ENCODE measurements around the gene TBL2. TPM values are rescaled to one million over a fixed set of nuclear protein-coding genes. Genes with fewer than 3 reads are reported as not detected.

TBL2 gene
- total and polyA plus RNA-seq, 2 experiments from 2014 or later: 6.9 to 27.8 TPM

DNA sequence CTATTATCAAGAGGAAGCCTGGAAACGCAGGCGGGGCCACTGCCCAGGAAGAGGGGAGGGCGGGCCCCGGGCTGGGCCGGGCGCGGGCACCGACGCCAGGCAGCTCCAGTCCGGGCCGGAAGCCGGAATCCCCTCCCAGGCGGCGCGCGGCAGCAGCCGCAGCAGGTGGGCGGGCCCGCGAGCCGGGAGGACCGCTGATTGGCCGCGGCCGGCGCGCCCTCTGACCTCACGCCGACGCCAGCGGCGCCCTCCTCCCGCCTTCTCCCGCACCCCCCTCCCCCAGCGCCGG, 21.3 kb downstream of the TBL2 start:
- Mint-ChIP-seq H3K4me3 (peak overlapping the region; percentile 86), H3K9me3 (peaks cover 3% of the 10 kb centered on the region; the same call in 1 of the 3 replicates), H3K27me3 (ENCODE audit: insufficient read depth, low read depth, poor library complexity) (peaks cover 23% of the 10 kb centered on the region), H3K4me1 (peaks cover 11% of the 10 kb centered on the region), H3K36me3 (ENCODE audit: low read depth) (peaks cover 15% of the 10 kb centered on the region), H3K27ac (peak overlapping the region; percentile 96)
- Histone ChIP-seq H3K36me3 (ENCODE audit: insufficient read depth) (no peaks in the 10 kb centered on the region; the same call in 1 of the 2 replicates), H3K27me3 (ENCODE audit: insufficient read depth) (peaks cover 25% of the 10 kb centered on the region), H3K4me3 (peak overlapping the region; percentile 85), H3F3A (replicated peaks; ENCODE audit: low read depth) (peaks cover 13% of the 10 kb centered on the region), H3K27ac (ENCODE audit: low read depth) (peak overlapping the region; percentile 96; the same call in 1 of the 2 replicates), H2AFZ (no peak overlapping the region), H4K20me1 (replicated peaks; ENCODE audit: insufficient read depth) (peaks cover 18% of the 10 kb centered on the region), H3K9me2 (ENCODE audit: insufficient read depth) (no peaks in the 10 kb centered on the region), H3K4me2 (peak overlapping the region; percentile 95), H3K4me1 (ENCODE audit: insufficient read depth) (0 out of 2 replicates have a peak, but pooled peaks cover 6% of the 10 kb centered on the region), H3K79me2 (replicated peaks; ENCODE audit: insufficient read depth) (peaks cover 37% of the 10 kb centered on the region)
- TF ChIP-seq CREB1 (CRISPR knock-in tag; IDR thresholded peaks at IDR 0.05; ENCODE audit: low read depth) (peak; percentile 91), ZNF331 (CRISPR knock-in tag; IDR thresholded peaks at IDR 0.05; ENCODE audit: low read depth) (no peak)
- ATAC-seq: peak; percentile 95
- DNase-seq (ENCODE audit: low spot score): peak; percentile 94

GRCh38 chr7:73556208-73557107, 21.9 kb downstream of the TBL2 start:
- Histone ChIP-seq H2AFZ (no peak overlapping the region), H3K9me2 (ENCODE audit: insufficient read depth) (no peaks in the 10 kb centered on the region), H3K36me3 (ENCODE audit: insufficient read depth) (no peaks in the 10 kb centered on the region; the same call in 1 of the 2 replicates), H3K4me3 (peak overlapping the region; percentile 85), H3K79me2 (replicated peaks; ENCODE audit: insufficient read depth) (peaks cover 37% of the 10 kb centered on the region), H3K27ac (ENCODE audit: low read depth) (peak overlapping the region; percentile 74; the same call in 1 of the 2 replicates), H4K20me1 (replicated peaks; ENCODE audit: insufficient read depth) (peaks cover 18% of the 10 kb centered on the region), H3K27me3 (ENCODE audit: insufficient read depth) (peaks cover 25% of the 10 kb centered on the region), H3K4me2 (peak overlapping the region; percentile 95), H3K4me1 (ENCODE audit: insufficient read depth) (0 out of 2 replicates have a peak, but pooled peaks cover 6% of the 10 kb centered on the region), H3F3A (replicated peaks; ENCODE audit: low read depth) (peaks cover 13% of the 10 kb centered on the region)
- H3K27ac Mint-ChIP-seq: peak overlapping the region; percentile 62; the same call in 1 of the 2 replicates
- peaks cover 3% of the 10 kb centered on the region; the same call in 1 of the 3 replicates for H3K9me3 Mint-ChIP-seq
- peaks cover 11% of the 10 kb centered on the region for H3K4me1 Mint-ChIP-seq
- H3K36me3 Mint-ChIP-seq (ENCODE audit: low read depth): peaks cover 17% of the 10 kb centered on the region
- DNase-seq (ENCODE audit: low spot score) (no peak), ATAC-seq (no peak)
- peak overlapping the region; percentile 86 for H3K4me3 Mint-ChIP-seq
- peaks cover 23% of the 10 kb centered on the region for H3K27me3 Mint-ChIP-seq (ENCODE audit: insufficient read depth, low read depth, poor library complexity)
- TF ChIP-seq EZH2 (IDR thresholded peaks at IDR 0.05; ENCODE audit: low read depth, unreplicated experiment) (no peak), CTCF (conservative IDR thresholded peaks at IDR 0.05; ENCODE audit: low read depth in 2 of 2) (no peak), NANOG (IDR thresholded peaks at IDR 0.05; ENCODE audit: borderline replicate concordance) (no peak), POLR2AphosphoS5 (IDR thresholded peaks at IDR 0.05; ENCODE audit: low read depth) (no peak), ETS1 (IDR thresholded peaks at IDR 0.05) (no peak), ZNF114 (CRISPR knock-in tag; IDR thresholded peaks at IDR 0.05) (no peak), ZNF331 (CRISPR knock-in tag; IDR thresholded peaks at IDR 0.05; ENCODE audit: low read depth) (no peak), CREB1 (CRISPR knock-in tag; IDR thresholded peaks at IDR 0.05; ENCODE audit: low read depth) (no peak), EZH2phosphoT487 (IDR thresholded peaks at IDR 0.05; ENCODE audit: unreplicated experiment) (no peak), STAT1 (IDR thresholded peaks at IDR 0.05; ENCODE audit: unreplicated experiment) (no peak)
- TF ChIP-seq, protein P1, sequence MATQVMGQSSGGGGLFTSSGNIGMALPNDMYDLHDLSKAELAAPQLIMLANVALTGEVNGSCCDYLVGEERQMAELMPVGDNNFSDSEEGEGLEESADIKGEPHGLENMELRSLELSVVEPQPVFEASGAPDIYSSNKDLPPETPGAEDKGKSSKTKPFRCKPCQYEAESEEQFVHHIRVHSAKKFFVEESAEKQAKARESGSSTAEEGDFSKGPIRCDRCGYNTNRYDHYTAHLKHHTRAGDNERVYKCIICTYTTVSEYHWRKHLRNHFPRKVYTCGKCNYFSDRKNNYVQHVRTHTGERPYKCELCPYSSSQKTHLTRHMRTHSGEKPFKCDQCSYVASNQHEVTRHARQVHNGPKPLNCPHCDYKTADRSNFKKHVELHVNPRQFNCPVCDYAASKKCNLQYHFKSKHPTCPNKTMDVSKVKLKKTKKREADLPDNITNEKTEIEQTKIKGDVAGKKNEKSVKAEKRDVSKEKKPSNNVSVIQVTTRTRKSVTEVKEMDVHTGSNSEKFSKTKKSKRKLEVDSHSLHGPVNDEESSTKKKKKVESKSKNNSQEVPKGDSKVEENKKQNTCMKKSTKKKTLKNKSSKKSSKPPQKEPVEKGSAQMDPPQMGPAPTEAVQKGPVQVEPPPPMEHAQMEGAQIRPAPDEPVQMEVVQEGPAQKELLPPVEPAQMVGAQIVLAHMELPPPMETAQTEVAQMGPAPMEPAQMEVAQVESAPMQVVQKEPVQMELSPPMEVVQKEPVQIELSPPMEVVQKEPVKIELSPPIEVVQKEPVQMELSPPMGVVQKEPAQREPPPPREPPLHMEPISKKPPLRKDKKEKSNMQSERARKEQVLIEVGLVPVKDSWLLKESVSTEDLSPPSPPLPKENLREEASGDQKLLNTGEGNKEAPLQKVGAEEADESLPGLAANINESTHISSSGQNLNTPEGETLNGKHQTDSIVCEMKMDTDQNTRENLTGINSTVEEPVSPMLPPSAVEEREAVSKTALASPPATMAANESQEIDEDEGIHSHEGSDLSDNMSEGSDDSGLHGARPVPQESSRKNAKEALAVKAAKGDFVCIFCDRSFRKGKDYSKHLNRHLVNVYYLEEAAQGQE (IDR thresholded peaks at IDR 0.05; ENCODE audit: unreplicated experiment): no peak
